ENCODE results near the gene HAPLN3.

HAPLN3 gene

DNA sequence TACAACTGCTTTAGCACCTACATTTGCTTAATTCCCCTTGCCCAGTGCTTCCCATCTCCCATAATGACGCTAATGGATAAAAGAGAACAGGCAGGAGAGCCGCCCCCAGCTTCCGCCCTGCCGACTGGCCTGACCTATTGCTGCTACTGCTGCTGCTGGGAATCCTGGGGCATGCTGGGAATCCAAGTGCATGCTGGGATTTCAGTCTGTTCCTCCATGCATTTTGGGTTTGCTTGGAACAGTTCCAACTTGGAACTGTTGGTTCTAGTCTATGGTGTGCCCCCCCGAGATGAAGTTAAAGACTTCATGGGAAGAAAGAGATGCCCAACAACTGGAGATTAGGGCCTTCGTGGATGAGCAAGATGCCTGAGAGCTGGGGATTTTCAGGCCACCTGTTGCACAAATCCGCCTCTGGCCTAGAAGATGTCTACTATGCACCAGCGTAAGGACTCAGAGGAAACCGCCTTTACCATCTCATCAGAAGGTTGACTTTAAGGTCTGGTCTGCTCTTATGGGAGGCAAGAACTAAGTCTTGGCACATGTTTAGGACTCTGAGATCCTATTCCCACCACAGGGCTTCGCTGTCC, 29.0 kb downstream of the HAPLN3 start:
- in situ Hi-C loops (cut with MboI; ENCODE audit: low pct_unique_long_range_greater_than_20kb, low sequenced_read_pairs, unreplicated experiment), result no loop called here
- TF ChIP-seq, protein P1, sequence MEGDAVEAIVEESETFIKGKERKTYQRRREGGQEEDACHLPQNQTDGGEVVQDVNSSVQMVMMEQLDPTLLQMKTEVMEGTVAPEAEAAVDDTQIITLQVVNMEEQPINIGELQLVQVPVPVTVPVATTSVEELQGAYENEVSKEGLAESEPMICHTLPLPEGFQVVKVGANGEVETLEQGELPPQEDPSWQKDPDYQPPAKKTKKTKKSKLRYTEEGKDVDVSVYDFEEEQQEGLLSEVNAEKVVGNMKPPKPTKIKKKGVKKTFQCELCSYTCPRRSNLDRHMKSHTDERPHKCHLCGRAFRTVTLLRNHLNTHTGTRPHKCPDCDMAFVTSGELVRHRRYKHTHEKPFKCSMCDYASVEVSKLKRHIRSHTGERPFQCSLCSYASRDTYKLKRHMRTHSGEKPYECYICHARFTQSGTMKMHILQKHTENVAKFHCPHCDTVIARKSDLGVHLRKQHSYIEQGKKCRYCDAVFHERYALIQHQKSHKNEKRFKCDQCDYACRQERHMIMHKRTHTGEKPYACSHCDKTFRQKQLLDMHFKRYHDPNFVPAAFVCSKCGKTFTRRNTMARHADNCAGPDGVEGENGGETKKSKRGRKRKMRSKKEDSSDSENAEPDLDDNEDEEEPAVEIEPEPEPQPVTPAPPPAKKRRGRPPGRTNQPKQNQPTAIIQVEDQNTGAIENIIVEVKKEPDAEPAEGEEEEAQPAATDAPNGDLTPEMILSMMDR (IDR thresholded peaks at IDR 0.05; ENCODE audit: extremely low read depth, insufficient read depth, missing control alignments), result no peak
- DNase-seq (ENCODE audit: low spot score), result no peak

DNA sequence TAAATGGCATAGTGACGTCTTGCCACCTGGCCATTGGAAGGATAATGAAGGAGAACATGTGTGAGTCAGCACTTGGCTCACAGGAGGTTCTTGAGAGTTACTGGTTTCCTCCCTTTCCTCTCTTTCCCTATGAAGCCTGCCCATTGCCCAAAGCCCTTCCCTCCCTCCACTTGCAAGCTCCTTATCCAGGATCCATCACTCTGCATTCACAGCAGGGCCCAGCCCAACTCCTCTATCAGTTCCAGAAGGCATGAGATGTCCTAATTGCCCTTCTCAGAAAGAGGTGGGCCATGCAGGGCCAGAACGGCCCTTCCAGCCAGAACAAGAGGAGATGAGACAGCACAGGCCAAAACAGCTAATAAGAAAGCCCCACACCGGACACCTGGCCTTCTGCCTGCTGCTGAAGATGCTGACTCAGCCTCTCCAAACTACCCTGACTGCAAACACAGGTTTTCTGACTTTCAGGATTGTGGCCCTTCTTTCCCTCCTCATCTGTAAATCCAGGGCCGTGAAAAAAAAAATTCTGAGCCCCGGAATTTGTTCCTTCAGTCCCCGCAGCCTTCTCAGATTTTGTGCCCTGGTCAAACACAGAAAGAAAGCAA, 29.7 kb downstream of the HAPLN3 start:
- TF ChIP-seq, protein P1 (IDR thresholded peaks at IDR 0.05; ENCODE audit: extremely low read depth, insufficient read depth, missing control alignments), result no peak
- in situ Hi-C loops (cut with MboI; ENCODE audit: low pct_unique_long_range_greater_than_20kb, low sequenced_read_pairs, unreplicated experiment), result no loop called here

DNA sequence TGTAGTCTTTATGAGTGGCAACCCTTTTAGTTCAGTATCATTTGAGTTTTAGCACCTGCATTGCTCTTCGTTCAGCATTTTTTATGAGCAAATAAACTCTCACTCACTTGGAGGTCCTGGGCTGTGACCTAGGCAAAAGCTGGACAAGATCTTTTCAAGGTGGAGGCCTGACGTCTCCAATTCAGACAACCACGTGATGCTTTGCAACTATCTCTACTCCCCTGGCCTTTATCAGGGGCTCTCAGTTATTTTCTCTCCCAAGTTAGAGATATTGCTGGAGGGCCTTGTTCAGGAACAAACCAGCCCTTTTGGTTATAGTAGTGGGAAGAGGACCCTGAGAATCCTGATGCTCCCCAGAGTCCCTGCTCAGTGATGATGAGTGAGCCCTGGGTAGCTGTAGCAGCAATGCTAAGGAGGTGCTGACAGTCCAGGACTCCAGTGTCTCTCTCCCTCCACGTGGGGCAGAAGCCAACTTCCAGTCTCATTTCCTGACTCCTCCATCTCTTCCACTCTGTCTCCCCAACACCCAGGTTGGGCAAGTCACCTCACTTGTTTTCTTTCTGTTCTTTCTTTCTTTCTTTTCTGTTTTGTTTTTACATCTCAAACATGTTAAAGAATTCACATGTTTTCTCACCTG, 30.4 kb downstream of the HAPLN3 start:
- in situ Hi-C loops (cut with MboI; ENCODE audit: low pct_unique_long_range_greater_than_20kb, low sequenced_read_pairs, unreplicated experiment), result no loop called here
- TF ChIP-seq, protein P1 (IDR thresholded peaks at IDR 0.05; ENCODE audit: extremely low read depth, insufficient read depth, missing control alignments), result no peak
- no peak for DNase-seq (ENCODE audit: low spot score)

More for the DNA sequence above, 29.7 kb downstream of the HAPLN3 start:
- DNase-seq (ENCODE audit: low spot score), result no peak

DNA sequence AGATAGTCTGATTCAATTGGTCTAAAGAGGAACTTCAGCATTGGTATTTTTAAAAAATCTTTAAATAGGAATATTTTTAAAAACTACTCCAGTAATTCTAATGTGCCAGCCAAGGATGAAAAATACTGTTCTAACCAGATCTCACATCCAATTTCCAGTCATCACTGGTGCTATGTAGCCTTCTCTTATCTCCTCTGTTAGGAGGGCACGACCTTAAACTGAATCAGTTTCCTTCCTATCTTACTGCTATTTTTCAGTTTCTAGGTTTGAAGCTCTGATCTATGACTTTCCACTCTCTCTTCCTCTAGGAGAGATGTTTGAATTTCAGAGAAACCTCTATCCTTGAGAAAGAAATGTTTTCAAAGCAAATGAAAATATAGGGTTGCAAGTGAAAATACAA, 31.9 kb downstream of the HAPLN3 start:
- TF ChIP-seq, protein P1 (IDR thresholded peaks at IDR 0.05; ENCODE audit: extremely low read depth, insufficient read depth, missing control alignments), result no peak
- in situ Hi-C loops (cut with MboI; ENCODE audit: low pct_unique_long_range_greater_than_20kb, low sequenced_read_pairs, unreplicated experiment), result no loop called here
- DNase-seq (ENCODE audit: low spot score), result no peak

DNA sequence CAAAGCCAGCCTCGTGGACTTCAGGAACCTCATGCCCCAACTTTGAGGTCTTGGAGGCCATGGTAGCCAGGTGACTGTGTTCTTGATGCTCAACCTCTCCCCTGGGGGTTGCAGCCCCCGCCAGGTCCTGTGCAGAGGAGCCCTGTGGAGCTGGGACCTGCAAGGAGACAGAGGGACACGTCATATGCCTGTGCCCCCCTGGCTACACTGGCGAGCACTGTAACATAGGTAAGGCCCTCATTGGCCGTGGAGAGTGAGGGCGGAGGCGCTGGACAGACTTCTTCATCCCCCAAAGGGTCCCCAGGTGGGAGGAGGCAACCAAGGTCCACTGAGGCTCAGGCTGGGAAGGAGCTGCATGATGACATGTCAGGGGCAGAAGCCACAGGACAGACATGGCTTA, 35.1 kb downstream of the HAPLN3 start:
- in situ Hi-C loops (cut with MboI; ENCODE audit: low pct_unique_long_range_greater_than_20kb, low sequenced_read_pairs, unreplicated experiment), result no loop called here

DNA sequence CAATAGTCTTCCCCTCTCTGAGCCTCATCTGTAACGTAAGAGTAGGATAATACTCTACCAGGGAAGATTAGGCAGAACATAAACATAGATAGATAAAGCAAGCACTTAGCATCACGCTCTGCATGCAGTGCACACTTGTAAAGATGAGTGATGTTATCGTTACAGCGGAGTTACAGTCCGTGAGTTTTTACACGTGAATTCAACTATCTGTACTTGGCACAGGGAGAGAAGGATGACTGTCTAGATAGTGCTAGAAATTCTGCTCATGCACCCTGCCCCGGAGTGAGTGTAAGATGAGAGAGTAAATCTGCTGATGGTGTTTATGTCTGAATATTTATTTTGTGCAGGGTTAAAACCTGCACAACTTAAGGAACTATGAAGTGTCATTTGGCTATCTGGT, 35.8 kb downstream of the HAPLN3 start:
- TF ChIP-seq, protein P1 (IDR thresholded peaks at IDR 0.05; ENCODE audit: extremely low read depth, insufficient read depth, missing control alignments), result no peak
- in situ Hi-C loops (cut with MboI; ENCODE audit: low pct_unique_long_range_greater_than_20kb, low sequenced_read_pairs, unreplicated experiment), result no loop called here
- DNase-seq (ENCODE audit: low spot score), result no peak

More for the DNA sequence above, 35.1 kb downstream of the HAPLN3 start:
- TF ChIP-seq, protein P1 (IDR thresholded peaks at IDR 0.05; ENCODE audit: extremely low read depth, insufficient read depth, missing control alignments), result no peak
- no peak for DNase-seq (ENCODE audit: low spot score)

All from GM13977 (cell line).